Stimulated activated CD4-positive, alpha-beta T cell treated with anti-CD3 and anti-CD28 coated beads, Interleukin-15, amount 100 ng/mL, for 48 hours (primary cell): ENCODE results near the gene CD2AP.
"Not testable (repeated sequence)": the region's sequence is repeated elsewhere in the genome, so short reads cannot be mapped to it uniquely, and the experiment has no call there.

Experiments
- DNase-seq, 2 donors: peaks; one replicate each; pipeline ENCODE4 v3.0.0-alpha.2; 2020; ENCODE audit warnings: low read depth in 2 of 2

The CD2AP gene

GRCh38 chr6:47496935-47497579, 19.5 kb downstream of the CD2AP start:
- DNase-seq, result no peak

GRCh38 chr6:47502920-47503319, 25.3 kb downstream of the CD2AP start:
- no peak for DNase-seq

- no peak for DNase-seq
Observed at GRCh38 chr6:47509937-47510336, 32.3 kb downstream of the CD2AP start.

GRCh38 chr6:47512872-47513271, 35.3 kb downstream of the CD2AP start:
- DNase-seq, result no peak

- no peak for DNase-seq
Observed at GRCh38 chr6:47519279-47519678, 41.7 kb downstream of the CD2AP start.

GRCh38 chr6:47520282-47520681, 42.7 kb downstream of the CD2AP start:
- DNase-seq, result no peak

- DNase-seq, result no peak
Observed at GRCh38 chr6:47521961-47522360, 44.4 kb downstream of the CD2AP start.

GRCh38 chr6:47524136-47524845, 46.7 kb downstream of the CD2AP start:
- no peak for DNase-seq

- no peak for DNase-seq
Observed at GRCh38 chr6:47525330-47526057, 47.9 kb downstream of the CD2AP start.

GRCh38 chr6:47527274-47527673, 49.7 kb downstream of the CD2AP start:
- no peak for DNase-seq

GRCh38 chr6:47529734-47530133, 52.1 kb downstream of the CD2AP start:
- no peak for DNase-seq

- DNase-seq, result no peak
Observed at GRCh38 chr6:47532981-47533585, 55.5 kb downstream of the CD2AP start.

- DNase-seq, result no peak
Observed at GRCh38 chr6:47534063-47534462, 56.5 kb downstream of the CD2AP start.

GRCh38 chr6:47535316-47536225, 58.0 kb downstream of the CD2AP start:
- DNase-seq, result no peak

GRCh38 chr6:47536816-47537401, 59.3 kb downstream of the CD2AP start:
- no peak for DNase-seq

GRCh38 chr6:47545223-47545622, 67.6 kb downstream of the CD2AP start:
- DNase-seq, result no peak

- DNase-seq, result no peak
Observed at GRCh38 chr6:47551670-47552069, 74.1 kb downstream of the CD2AP start.

- no peak for DNase-seq
Observed at GRCh38 chr6:47552319-47552718, 74.7 kb downstream of the CD2AP start.

- DNase-seq, result not testable (repeated sequence)
Observed at GRCh38 chr6:47553243-47553642, 75.7 kb downstream of the CD2AP start.

- DNase-seq, result not testable (repeated sequence)
Observed at GRCh38 chr6:47556459-47556858, 78.9 kb downstream of the CD2AP start.

GRCh38 chr6:47563162-47563561, 85.6 kb downstream of the CD2AP start:
- DNase-seq, result no peak
